Left ventricle myocardium superior (tissue), 1 donor: ENCODE data around the gene CLEC10A. TPM values are rescaled to one million over a fixed set of nuclear protein-coding genes. Genes with fewer than 3 reads are reported as not detected.

Experiments
- total RNA-seq: library from RNA; stranded (reverse); fragmentation: NEBNext Ultra II Directional; extraction: Animal tissue kit (Norgen Biotek cat#: 25700); gene quantifications from one replicate; pipeline ENCODE4 v1.2.1, GENCODE V29; 2021
- donor health status: DM: no; HTN: yes; CAD: no; lungs with severe emphysema.

The CLEC10A gene
- total RNA-seq, 1 donor from 2014 or later: 4.4 TPM

Other genes with a start within 250 kb of the CLEC10A start
- gene TEKT1, start 248.5 kb downstream of the CLEC10A start, total RNA-seq: not detected
- not detected for gene ALOX12, start 84.2 kb downstream of the CLEC10A start, total RNA-seq
- gene RNASEK, start 67.6 kb downstream of the CLEC10A start, total RNA-seq: 174 TPM
- 13.1 TPM for gene BCL6B, start 57.2 kb downstream of the CLEC10A start, total RNA-seq
- 1.2 TPM for gene SLC16A13, start 44.2 kb downstream of the CLEC10A start, total RNA-seq
- 0.47 TPM for gene SLC16A11, start 36.2 kb downstream of the CLEC10A start, total RNA-seq
- gene ASGR2, start 34.6 kb upstream of the CLEC10A start, total RNA-seq: 0.30 TPM
- 0.30 TPM for gene ASGR1, start 99.1 kb upstream of the CLEC10A start, total RNA-seq
- 21.3 TPM for gene DLG4, start 139.6 kb upstream of the CLEC10A start, total RNA-seq
- 2,270 TPM for gene ACADVL, start 139.7 kb upstream of the CLEC10A start, total RNA-seq
- 23.5 TPM for gene DVL2, start 154.3 kb upstream of the CLEC10A start, total RNA-seq
- gene PHF23, start 159.2 kb upstream of the CLEC10A start, total RNA-seq: 29.4 TPM
- 456 TPM for gene GABARAP, start 162.2 kb upstream of the CLEC10A start, total RNA-seq
- 122 TPM for gene CTDNEP1, start 171.5 kb upstream of the CLEC10A start, total RNA-seq
- gene ELP5, start 172.0 kb upstream of the CLEC10A start, total RNA-seq: 85.3 TPM
- gene CLDN7, start 182.2 kb upstream of the CLEC10A start, total RNA-seq: 1.8 TPM
- 170 TPM for gene SLC2A4, start 201.5 kb upstream of the CLEC10A start, total RNA-seq
- 0.77 TPM for gene YBX2, start 214.4 kb upstream of the CLEC10A start, total RNA-seq
- 311 TPM for gene EIF5A, start 227.4 kb upstream of the CLEC10A start, total RNA-seq
- 75.0 TPM for gene GPS2, start 235.1 kb upstream of the CLEC10A start, total RNA-seq
- gene NEURL4, start 249.1 kb upstream of the CLEC10A start, total RNA-seq: 34.7 TPM